ENCODE data around the gene GNB1L. TPM values are rescaled to one million over a fixed set of nuclear protein-coding genes. Genes with fewer than 3 reads are reported as not detected.

Gene GNB1L
- total and polyA plus RNA-seq, 10 of the 15 experiments (the other 5 are each of a cell fraction or from before 2014, with no cell fraction given): 0.21 to 19.4 (median 6.8) TPM

DNA sequence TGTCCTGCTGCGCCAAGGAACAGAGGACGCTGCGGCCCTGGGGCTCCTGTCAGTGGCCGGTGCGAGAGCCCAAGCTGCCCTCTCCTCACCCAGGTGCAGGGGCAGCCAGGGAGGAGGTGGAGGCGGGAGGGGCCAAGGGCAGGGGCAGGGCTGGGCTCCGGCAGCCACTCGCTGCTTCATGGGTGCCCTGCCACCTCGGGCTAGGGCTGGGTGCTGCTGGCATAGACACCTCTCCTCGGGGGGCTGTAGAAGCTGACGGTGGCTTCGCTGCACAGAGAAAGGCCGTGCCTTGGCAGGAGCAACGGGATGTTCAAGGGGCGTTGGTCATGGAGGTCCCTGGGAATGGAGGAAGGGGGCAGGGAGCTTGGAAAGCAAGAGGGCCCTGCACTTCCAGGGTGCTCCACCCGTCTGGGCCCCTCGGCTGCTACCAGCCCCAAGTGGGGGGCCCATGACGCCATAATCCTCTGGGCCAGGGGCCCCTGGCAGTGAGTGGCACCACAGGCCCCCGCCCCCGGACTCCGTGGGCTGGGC is 95.7 kb downstream of the GNB1L start:
- no peak for TF ChIP-seq MEF2A (IDR thresholded peaks at IDR 0.05; ENCODE audit: insufficient read depth, low read depth, low read length)
- no peak for TF ChIP-seq TARDBP (IDR thresholded peaks at IDR 0.05; ENCODE audit: borderline replicate concordance)
- TF ChIP-seq BRCA1 (IDR thresholded peaks at IDR 0.05; ENCODE audit: low read depth, low read length): no peak
- no peak for TF ChIP-seq ZSCAN29 (IDR thresholded peaks at IDR 0.05)
- TF ChIP-seq FOXM1 (IDR thresholded peaks at IDR 0.05; ENCODE audit: low read depth, low read length): no peak
- no peak for TF ChIP-seq NBN (IDR thresholded peaks at IDR 0.05)
- no peak for TF ChIP-seq KDM1A (IDR thresholded peaks at IDR 0.05; ENCODE audit: borderline replicate concordance)
- TF ChIP-seq SIX5 (IDR thresholded peaks at IDR 0.05; ENCODE audit: low read depth, low read length, severe bottlenecking): no peak
- no peak for TF ChIP-seq PAX8 (IDR thresholded peaks at IDR 0.05)
- TF ChIP-seq, protein P1, sequence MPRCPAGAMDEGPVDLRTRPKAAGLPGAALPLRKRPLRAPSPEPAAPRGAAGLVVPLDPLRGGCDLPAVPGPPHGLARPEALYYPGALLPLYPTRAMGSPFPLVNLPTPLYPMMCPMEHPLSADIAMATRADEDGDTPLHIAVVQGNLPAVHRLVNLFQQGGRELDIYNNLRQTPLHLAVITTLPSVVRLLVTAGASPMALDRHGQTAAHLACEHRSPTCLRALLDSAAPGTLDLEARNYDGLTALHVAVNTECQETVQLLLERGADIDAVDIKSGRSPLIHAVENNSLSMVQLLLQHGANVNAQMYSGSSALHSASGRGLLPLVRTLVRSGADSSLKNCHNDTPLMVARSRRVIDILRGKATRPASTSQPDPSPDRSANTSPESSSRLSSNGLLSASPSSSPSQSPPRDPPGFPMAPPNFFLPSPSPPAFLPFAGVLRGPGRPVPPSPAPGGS (IDR thresholded peaks at IDR 0.05; ENCODE audit: borderline replicate concordance, insufficient read depth, low read depth, low read length, poor library complexity, severe bottlenecking): no peak
- no peak for TF ChIP-seq NFXL1 (IDR thresholded peaks at IDR 0.05; ENCODE audit: borderline replicate concordance)
- TF ChIP-seq CBX3 (IDR thresholded peaks at IDR 0.05; ENCODE audit: borderline replicate concordance, low read depth): no peak
- TF ChIP-seq FOXK2 (IDR thresholded peaks at IDR 0.05): no peak
- no peak for TF ChIP-seq NFIC (IDR thresholded peaks at IDR 0.05; ENCODE audit: low read depth, low read length)
- no peak for TF ChIP-seq BACH1 (IDR thresholded peaks at IDR 0.05; ENCODE audit: borderline replicate concordance)
- no peak for TF ChIP-seq ASH2L (IDR thresholded peaks at IDR 0.05; ENCODE audit: borderline replicate concordance, low read depth)
- TF ChIP-seq PAX5 (IDR thresholded peaks at IDR 0.05; ENCODE audit: borderline replicate concordance, low read depth, low read length): no peak
- no peak for TF ChIP-seq ZZZ3 (IDR thresholded peaks at IDR 0.05; ENCODE audit: control insufficient read depth, insufficient read length, low read depth)
- Histone ChIP-seq H3K27ac (ENCODE audit: control insufficient read depth, insufficient read depth) (no peak overlapping the region), H3K4me2 (ENCODE audit: control insufficient read depth, insufficient read depth) (no peak overlapping the region), H3K4me1 (ENCODE audit: control insufficient read depth, insufficient read depth, low read length) (peaks cover 6% of the 10 kb centered on the region), H3K79me2 (ENCODE audit: control insufficient read depth, insufficient read depth, low read length) (no peaks in the 10 kb centered on the region), H3K36me3 (ENCODE audit: control insufficient read depth in 2 of 2, insufficient read depth in 2 of 2, low read length in 1 of 2) (no peaks in the 10 kb centered on the region), H4K20me1 (ENCODE audit: control insufficient read depth, insufficient read depth) (no peaks in the 10 kb centered on the region; the same call in 1 of the 2 replicates), H3K9ac (ENCODE audit: control insufficient read depth, insufficient read depth, low read length) (no peak overlapping the region), H3K9me3 (replicated peaks; ENCODE audit: control insufficient read depth, insufficient read depth, low read length) (no peaks in the 10 kb centered on the region), H3K27me3 (replicated peaks in 1 of 2; ENCODE audit: control insufficient read depth in 2 of 2, insufficient read depth in 2 of 2, low read length in 1 of 2) (peaks cover 18 to 28% of the 10 kb centered on the region in 2 experiments), H3K4me3 (no peak overlapping the region), H2AFZ (ENCODE audit: control insufficient read depth, low read depth, low read length) (no peak overlapping the region)
- ChIA-PET POLR2A (no interaction called here), SMC1A (ENCODE audit: uncharacterized antibody, unreplicated experiment) (no interaction called here), RAD21 (ENCODE audit: unreplicated experiment) (no interaction called here), CTCF (interaction anchor here (2.2 kb wide), 1 partner anchor 152 kb away, joined by 7 read pairs; no protein-coding TSS in a partner anchor)
- no peak for ATAC-seq
- no peak for DNase-seq (ENCODE audit: low read depth, low spot score)
- in situ Hi-C loops (cut with MboI): no loop called here
- WGBS (ENCODE audit: insufficient coverage, insufficient replicate concordance, low lambda C conversion rate, missing lambda C conversion rate): 13% methylated on average over 13 of the region's 21 CpGs
- no peak for FAIRE-seq
- intact Hi-C loops (cut with micrococcal nuclease; ENCODE audit: unreplicated experiment): no loop called here
- no TSS peak for BruUV-seq (replicated peaks)

All from GM12878 (cell line).